Measurements from ENCODE around the gene FRMPD4.

GRCh38 chrX:12363216-12363615 lies 224.9 kb downstream of the FRMPD4 start:
- TF ChIP-seq, protein P1, sequence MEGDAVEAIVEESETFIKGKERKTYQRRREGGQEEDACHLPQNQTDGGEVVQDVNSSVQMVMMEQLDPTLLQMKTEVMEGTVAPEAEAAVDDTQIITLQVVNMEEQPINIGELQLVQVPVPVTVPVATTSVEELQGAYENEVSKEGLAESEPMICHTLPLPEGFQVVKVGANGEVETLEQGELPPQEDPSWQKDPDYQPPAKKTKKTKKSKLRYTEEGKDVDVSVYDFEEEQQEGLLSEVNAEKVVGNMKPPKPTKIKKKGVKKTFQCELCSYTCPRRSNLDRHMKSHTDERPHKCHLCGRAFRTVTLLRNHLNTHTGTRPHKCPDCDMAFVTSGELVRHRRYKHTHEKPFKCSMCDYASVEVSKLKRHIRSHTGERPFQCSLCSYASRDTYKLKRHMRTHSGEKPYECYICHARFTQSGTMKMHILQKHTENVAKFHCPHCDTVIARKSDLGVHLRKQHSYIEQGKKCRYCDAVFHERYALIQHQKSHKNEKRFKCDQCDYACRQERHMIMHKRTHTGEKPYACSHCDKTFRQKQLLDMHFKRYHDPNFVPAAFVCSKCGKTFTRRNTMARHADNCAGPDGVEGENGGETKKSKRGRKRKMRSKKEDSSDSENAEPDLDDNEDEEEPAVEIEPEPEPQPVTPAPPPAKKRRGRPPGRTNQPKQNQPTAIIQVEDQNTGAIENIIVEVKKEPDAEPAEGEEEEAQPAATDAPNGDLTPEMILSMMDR (IDR thresholded peaks at IDR 0.05) = no peak
- no peak for TF ChIP-seq POLR2A (IDR thresholded peaks at IDR 0.05)

Data from tibial nerve (tissue), 3 donors.